ENCODE data around the gene SLC7A6.

SLC7A6 gene

DNA sequence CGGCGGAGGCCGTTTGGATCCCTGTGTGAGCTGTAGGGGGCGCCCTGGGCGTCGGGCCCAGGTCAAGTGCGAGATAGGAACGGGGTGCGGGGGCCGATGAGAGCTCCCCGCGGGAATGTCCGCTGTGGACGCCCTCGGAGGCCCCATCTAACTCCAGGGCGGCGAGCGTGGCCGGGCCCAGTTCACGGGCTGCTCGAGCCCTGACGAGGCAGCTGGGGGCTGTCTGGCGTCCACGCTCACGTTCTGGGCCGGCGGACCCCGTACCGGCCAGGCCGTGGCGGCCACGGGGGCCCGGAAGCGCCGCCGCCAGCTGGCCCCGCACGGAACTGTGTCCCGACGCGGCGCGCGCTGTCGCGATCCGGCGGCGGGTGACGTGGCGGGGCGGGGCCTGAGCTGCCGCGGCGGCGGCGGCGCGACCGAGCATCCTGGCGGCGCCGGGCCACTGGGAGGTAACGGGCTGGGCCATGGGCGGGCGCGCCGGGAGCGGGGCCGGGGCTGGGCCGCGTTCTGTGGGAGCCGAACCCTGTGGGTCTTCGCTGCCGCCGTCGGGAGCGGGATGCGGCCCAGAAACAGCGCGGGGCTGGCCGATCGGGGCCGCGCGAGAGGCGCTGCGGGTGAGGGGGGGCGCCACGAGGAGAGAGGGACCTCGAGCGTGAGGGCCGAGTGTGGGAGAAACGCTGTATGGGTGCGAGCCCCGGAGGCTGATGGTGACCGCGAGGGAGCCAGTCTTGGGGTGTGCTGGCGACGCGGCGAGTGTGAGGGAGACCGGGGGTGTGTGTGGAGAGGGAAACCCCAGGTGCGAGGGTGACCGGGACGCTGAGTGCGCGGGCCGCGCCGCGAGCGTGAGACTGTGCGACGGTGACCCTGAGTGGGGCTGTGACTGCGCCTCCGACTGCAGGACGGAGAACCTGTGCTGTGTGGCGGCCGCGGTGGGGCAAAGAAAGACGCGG, at the start of gene SLC7A6:
TSS of gene SLC7A6 (plus strand) at position 399 of the 950 bp plus-strand sequence. CDS start 10,201 bp downstream, outside the sequence.
- peak; percentile 80 for DNase-seq

DNA sequence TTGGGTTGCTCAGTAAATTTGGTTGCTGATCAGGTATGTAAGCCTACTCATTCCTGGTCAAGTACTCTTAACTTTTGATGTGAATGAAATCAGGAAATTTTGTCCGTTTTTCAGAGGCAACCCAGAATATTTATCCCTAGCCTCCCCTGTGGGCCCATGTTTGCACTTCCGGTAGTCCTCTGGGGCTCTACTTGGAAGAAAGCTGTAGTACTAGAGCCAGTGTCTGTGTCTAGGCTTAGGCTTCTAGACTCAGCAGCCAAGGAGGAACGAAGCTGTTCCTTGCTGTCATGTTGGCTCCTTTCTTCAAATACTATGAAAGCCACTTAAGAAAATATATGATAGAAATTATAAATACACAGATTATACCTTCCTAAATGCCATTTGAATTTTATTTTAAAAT, 49.6 kb upstream of the SLC7A6 start:
- DNase-seq: no peak

DNA sequence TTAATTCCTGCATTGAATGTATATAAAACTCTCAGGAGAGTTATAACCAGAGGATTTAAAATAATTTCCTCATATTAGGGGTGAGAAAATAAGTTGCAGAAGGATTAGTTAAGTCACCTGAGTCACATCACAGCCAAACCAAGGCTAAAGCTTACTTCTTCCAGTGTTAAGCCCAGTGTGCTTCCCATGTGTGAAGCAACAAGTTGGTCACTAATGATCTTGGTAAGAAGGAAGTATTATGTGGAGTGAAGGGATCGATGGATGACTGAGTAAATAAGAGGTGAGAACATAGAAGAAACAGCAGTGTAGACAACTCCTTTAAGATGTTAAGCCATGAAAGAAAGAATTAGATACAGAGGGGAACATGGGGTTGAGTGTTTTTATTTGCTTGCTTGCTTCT, 49.0 kb upstream of the SLC7A6 start:
- no peak for DNase-seq

DNA sequence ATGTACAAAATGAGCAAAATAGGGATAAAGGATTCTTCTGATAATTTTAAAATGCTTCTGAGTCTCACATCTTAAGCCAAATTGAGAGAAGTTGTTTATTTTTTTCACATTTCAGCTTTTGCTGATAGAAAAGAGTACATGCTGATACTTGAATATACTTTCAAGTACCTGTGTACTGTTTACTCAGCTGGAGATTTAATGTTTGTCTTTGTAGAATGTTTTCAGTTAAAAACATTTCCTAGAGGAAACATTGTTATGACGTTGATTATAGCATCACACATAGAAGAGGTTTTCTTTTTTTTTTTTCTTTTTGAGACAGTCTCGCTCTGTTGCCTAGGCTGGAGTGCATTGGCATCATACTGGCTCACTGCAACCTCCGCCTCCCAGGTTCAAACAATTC, 48.1 kb upstream of the SLC7A6 start:
- no peak for DNase-seq

DNA sequence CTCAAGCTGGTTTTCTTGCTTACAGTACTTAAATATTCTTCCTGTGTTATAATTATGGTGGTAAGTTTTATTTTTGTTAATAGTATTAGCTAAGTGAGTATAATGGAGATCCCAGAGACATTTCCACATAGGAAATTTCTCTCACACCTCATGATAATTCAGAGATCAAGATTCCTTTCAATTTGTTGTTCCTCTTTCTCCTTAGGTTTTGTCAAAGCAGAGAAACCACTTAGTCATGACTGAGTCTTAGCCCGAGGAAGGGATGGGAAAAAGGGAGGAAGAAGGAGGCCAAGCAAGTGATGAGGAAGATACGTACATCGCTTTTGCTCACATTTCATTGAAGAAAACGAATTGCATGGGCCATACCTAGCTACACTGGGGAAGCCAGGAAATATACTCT, 46.8 kb upstream of the SLC7A6 start:
- no peak for DNase-seq

DNA sequence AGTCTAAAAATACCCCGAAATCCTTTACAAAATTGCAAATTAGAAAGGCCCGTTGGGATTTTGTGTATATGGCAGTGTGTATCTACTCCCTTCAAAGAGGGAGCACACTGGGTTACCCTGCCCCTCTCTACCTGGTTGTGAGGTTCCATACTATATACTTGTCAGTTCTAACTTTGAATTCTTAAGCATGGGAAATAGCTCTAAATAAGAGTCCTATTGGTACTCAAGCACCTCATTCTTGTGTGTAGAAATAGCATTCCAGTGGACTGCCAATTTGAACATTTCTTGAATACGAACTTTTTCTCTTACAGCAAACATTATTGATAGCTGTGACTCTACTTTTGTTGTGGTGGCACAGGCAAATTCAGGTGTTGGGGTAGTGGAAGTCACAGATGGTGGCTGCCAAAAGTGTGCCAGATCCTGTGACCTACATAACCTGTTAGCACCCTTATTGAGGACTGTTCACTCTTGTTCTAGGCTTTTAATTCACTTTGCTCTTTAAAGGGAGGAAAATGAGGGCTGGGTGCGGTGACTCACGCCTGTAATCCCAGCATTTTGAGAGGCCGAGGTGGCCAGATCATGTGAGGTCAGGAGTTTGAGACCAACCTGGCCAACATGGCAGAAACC, 44.5 kb upstream of the SLC7A6 start:
- DNase-seq: no peak

DNA sequence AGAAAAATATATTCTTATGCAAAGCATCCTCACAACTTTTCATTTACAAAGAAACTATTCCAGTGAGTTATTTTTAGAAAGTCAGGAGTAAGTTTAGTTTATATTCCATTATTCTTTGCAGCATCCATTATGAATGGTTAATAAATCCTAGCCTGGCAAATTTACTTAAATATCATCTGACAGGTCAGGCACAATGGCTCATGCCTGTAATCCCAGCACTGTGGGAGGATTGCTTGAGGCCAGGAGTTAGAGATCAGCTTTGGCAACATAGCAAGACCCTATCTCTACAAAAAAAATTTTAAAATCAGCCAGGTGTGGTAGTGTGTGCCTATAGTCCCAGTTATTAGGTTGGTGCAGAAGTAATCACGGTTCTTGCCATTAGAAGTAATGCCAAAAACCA, 41.3 kb upstream of the SLC7A6 start:
- no peak for DNase-seq

DNA sequence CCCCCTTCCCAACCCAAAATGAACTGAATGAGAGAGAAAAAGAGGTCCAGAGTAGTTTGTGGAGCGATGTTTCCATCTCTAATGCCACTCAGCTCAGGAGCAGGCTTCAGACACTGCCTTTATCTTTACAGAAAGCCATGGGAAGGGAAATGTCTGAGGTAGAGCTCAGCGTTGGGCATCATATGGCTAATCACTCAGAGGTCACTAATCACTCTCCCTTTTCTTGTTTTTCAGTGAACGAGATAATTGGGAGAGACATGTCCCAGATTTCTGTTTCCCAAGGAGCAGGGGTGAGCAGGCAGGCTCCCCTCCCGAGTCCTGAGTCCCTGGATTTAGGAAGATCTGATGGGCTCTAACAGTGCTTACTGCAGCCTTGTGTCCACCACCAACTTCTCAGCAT, 38.2 kb upstream of the SLC7A6 start:
- DNase-seq: no peak

DNA sequence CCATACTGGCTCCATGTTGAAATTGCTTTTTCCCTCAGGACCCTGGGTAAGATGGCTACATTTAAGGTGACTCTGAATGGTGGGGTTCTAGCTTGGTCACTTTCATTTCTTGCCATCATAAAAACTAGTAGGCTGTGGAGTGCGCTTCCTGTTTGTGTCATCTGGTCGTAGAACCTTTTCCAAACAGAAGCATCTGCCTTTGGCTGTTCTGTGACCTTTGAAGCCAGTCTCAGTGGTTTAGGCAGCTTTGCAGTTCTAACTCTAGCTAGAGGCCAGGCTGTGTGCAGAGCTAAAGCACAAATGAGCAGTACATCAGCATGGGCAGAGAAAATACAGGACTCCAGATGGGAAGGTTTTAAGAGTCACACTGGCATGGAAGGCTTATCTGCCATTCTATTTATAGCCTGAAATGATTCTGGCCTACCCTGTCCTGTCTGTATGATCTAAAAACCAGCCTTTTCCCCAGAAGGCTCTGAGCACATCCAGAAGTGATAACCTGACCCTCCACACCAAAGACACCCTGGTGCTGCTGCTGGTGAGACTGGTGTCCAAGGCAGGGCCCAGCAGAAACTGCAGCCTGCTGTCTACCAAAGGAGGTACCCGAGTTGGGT, 37.0 kb upstream of the SLC7A6 start:
- DNase-seq: no peak

DNA sequence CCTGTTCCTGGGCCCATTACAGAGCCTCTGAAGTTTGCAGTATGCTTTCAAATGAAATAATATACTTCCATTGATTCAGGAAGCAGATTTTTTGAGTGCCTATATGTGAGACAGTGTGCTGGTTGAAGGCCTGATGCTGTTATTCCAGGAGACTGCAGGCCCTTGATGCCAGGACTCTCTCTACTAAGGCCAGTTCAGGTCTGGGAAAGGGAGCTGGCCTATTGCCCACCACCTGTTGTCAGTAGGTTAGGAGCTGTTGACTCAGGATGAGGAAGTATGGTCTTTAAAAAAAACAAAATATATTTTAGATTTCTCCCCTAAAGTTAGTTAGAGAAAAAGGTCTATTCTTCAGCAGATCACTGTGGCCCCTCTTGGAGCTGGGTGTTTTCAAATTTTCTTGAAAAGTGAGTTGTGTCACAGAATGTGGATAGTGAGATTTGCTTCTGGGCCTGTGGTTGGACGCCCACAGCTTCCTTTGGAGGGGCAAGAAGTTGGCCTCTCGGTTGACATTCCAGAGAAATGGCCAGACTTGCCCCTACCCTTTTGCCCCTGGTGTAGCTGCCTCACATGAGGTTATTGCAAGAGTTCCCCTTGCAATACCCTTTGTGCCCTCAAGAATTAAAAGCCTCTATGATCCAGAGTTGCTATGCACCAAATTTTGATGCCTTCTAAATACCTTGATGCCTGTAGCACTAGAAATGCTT, 36.3 kb upstream of the SLC7A6 start:
- DNase-seq: no peak

DNA sequence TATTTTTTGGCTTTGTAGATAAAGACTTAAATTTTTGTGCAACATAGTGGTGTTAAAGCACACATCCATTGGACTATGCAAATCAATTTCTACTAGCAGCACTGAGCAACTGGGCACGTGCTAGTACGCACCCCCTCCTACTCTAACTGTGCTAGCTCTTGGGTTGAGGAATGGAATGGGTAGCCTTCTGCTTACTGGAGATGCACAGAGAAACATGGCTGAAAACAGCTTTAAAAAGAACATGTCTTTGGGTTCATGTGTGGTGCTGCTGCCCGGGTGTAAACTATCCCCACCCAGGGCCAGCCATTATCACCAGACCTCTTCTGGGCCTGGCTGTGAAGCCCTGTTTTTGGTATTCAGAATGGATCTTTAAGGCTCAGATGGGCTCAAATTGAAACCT, 35.7 kb upstream of the SLC7A6 start:
- DNase-seq: no peak

DNA sequence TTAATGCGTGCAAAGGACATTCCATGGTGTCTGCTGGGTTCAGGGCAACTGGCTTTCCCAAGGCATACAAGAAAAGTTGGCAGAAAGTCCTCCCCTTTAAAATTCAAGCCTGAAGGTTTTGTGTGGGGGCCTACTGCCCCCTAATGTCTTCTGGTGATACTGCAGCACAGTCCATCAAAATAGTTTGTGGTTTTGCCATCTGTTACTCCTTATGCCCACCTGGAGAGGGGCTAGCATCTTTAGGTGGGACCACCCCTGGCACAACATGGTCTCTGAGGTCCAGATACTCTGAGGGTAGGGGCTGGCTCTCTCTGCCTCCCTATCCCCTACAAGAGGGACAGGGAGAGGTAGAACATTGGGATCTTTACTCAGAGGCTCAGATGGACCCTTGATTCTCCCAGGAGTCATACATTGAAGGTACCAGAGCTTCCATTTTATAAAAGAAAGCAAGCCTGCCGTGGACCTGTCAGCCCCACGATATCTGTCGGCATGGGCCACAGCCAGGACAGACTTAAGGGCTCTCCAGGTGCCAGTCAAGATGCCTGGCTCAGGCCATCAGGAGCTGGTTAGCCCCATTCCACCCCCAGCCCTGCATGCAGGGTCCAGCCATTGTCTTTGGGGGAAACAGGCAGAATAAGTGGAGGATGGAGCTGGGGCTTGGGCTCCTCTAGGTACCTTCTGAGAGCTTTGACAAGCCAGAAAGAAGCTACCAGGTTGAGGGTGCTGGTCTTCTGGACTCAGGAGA, 34.7 kb upstream of the SLC7A6 start:
- DNase-seq: peak; percentile 78

DNA sequence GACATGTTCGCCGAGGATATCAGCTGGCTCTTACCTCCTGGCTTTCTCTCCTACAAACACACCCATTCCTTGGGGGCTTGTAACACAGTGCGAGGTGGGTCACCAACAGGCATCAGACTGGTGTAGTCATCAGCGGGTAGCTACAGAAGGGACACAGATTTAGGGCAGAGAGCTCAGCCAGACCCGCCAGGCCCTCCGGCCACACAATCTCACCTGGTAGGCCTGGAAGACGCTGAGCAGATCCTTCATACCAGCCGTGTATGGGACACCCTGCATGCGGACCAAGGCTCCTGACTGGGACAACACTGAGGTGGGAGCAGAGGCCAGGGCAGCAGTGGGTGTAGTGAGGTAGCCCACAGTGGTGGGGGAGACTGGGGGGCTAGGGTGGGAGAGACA, 34.2 kb upstream of the SLC7A6 start:
- no peak for DNase-seq

DNA sequence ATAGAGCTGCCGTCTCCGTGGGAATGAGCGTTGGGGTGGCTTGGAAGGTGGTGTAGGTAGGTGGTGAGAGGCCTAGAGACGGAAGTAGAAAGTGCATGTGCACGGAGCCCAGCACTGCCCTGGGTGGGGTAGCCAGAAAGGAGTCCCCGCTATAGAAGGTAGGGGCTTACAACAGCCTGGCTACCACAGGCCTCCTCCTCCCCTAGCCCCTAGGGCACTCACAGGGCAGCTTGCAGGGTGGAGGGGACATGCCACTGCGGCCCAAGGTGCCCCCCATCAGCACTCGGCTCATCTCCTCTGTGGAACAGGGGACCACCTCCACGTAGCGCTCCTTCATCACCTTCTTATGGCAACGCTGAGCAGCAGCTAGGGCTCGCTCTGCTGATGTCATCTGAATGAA, 33.4 kb upstream of the SLC7A6 start:
- no peak for DNase-seq

DNA sequence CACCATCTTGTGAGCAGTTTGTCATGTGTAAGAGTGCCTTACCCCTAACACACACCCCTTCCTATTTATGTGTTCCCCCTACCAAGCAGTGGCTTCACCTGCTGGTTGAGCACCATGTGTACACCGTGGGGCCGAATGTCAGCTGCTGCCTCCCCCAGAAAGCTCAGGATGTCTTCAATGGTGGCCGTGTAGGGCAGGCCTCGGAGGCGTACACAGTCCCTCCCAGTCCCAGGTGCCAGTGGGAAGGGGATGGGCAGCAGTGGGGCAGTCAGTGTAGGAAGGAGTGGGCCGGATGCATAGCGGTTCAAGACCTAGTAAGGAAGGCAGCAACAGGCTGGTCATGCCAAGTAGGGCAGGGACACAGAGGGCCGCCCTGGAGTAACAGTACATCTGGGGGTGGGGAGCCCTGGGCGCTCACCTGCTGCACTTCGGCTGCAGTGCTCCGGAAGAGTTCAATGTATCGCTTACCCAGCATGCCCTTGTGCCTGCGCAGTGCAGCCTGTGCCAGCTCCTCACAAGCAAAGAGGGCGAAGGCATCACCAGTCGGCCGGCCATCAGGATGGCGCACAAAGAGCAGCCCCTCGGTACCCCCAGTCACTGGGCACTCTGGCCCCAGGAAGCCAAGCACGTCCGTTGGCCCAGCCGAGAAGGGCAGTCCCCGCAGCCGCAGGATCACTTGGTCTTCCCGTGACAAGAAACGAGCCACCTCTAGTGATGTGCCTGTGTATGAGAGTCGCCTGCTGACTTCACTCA, 32.8 kb upstream of the SLC7A6 start:
- no peak for DNase-seq

DNA sequence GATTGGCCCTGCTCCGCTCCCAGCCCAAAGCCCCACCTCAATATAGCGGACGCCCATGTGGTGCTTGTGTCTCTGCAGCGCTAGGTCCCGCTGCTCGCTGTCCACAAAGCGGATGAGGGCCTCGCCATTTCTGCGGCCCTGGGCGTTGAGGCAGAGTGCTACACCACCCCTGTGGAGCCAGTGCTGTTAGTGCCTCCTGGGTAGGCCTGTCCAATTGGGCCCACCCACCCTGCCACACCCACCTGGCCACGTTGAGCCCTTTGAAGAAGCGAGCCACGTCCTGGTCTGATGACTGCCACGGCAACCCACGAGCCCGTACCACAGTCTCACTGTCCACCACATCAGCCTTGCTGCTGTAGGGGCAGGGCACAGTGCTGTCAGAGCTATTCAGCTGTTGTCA, 32.0 kb upstream of the SLC7A6 start:
- no peak for DNase-seq

DNA sequence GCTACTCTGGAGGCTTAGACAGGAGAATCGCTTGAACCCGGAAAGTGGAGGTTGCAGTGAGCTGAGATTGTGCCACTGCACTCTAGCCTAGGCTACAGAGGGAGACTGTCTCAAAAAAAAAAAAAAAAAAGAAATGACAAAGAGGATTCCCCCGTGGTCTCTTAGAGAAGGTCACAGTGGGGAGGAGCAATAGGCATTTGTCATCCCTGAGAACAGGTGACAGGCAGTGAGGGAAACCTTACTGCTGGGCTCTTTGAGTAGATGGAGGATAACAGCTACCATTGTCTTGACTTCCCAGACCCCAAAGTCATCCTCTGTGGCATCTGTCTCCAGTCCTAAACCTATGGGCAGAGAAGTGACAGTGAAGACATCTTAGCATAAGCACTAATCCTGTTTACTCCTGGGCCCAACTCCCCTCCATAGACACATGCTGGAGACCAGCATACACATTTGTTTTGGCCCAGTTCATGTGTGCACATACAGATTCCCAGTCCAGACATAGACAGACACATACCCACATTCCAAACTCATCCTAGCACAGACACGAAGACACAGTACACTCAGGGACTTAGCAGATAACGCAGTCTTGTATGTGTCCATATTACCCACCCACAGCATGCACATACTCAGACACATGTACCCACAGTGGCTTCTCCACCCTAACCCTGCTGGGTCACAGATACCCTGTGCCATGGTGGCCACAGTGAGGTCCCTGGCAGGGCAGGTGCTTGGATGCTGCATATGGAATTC, 31.1 kb upstream of the SLC7A6 start:
- DNase-seq: no peak

DNA sequence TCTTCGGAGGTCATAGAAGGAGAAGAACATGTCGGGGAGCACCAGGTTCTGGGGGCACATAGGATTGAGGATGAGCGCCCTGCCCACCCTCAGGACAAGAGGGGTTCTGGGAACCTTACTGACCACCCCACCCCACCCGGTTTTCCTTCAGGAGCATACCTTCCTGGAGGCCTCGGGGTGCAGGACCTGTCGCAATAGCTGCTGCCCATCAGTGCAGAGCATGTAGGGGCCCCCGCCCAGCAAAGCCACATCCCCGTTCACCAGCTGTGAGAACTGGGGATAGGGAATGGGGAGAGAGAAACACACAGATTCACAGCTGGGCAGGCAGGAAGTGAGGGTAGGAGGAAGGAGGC, 30.5 kb upstream of the SLC7A6 start:
- DNase-seq: no peak

DNA sequence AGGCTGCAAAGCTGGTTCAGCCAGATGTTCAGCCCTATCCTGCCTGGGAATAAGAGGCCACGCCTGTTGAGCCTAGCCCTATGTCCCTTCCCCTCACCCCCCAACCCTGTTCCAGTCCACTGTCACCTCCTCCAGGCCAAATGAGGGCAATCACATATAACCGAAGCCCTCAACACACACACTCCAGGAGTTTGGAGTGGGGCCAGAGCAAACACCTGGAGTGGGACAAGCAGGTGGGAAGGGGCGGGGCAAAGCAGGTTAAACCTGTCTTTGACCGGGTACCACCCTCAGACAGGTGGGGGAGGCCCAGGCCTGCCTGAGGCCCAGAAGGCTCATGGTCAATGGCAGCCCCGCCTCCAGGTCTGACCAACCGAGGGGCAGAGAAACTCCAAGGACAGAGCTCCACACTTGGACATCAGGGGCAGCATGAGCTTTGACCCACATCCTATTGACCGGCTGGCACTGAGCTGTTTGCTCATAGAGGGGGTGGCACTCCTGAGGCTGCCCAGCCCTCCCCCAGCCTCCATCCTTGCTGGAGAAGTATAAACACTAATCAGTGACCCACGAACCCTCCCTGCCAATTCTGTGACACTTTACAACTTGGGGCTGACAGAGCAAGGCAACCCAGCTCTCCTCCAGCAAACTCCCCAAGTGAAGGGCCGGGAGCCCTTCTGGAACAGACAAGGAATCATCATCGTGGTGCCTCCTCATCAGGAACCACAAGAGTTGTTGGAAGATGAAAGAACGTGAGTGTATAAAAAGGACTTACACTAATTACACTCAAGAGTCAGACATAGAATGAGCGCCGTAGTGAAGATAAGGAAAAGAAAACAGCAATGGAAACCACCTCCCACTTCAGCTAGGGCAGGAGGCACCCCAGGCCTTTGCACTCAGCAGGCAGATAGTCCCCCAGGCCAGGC, 29.9 kb upstream of the SLC7A6 start:
- DNase-seq: no peak
